A204.1 (cell line): ENCODE results near the gene KSR1.

ENCODE experiments used
- FAIRE-seq: peaks from 2 replicates; lab custom pipeline; 2012; peaks lifted over from hg19 to GRCh38; lab: Jason Lieb, UNC

The KSR1 gene

DNA sequence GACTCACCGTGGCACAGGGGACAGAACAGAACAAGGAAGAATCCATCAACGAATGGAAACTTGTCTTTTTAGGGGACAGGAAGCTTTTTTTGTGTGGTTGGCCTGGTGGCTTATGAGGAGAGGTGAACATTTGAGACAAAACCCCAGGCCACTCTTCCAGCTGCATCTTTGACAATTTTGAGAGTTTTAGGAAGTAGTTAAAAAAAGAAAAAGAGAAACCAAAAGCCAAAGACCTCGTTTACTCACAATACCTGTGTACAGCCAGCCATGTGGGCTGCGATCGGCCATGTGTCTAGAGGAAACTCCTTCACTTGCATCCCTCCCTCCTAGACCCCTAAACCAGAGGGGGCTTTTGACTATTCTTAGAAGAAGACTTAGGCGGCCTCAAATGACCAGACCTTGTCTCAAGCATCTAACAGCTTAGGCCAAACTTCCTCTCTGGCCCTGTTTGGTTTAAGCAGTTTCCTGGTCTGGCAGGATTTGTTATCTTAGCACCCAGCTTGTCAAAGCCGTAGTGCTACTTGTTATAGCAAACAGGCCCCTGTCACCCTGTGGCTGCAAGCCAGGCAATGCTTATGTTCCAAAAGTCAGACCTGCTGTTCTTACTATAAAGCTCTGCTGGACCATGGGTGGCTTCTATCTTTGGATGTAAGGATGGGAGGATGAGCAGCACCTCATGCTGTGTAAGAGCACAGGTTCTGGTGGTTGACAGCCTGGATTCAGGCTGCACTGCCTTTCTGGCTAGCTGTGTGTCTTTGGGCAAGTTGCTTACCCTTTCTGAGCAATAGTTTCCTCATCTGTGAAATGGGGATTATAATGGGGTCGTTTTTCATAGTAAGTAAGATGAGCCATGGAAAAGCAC lies 17.7 kb downstream of the KSR1 start:
- FAIRE-seq: no peak

DNA sequence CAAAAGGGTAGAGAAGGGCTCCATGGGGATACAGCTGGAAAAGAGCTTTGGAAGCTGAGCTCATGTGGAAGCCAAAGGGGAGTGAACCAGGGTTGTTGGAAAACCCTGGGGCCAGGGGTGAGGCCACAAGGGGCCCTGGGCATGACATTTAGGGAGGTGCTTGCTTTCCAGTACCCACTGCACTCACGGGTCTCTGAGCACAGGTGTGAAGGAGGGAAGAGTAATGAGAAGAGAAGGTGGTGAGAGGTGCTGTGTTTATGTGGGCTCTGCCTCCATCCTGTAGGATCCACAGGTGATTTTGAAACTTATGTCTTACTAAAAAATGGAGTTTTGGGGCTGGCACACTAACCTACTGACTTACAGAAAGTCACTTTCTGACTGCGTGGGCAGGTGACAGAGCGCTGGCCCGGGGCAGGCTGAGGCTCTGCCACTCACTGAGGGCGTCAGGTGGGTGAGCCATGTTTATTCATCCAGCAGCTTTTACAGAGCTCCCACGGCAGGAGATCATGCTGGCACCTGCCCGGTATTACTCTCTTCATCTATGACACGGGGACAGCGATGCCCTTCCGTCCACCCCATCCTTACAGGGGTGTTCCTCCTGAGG lies 18.9 kb downstream of the KSR1 start:
- no peak for FAIRE-seq

- FAIRE-seq: no peak
Measured at GRCh38 chr17:27475981-27476895, 20.0 kb downstream of the KSR1 start.

DNA sequence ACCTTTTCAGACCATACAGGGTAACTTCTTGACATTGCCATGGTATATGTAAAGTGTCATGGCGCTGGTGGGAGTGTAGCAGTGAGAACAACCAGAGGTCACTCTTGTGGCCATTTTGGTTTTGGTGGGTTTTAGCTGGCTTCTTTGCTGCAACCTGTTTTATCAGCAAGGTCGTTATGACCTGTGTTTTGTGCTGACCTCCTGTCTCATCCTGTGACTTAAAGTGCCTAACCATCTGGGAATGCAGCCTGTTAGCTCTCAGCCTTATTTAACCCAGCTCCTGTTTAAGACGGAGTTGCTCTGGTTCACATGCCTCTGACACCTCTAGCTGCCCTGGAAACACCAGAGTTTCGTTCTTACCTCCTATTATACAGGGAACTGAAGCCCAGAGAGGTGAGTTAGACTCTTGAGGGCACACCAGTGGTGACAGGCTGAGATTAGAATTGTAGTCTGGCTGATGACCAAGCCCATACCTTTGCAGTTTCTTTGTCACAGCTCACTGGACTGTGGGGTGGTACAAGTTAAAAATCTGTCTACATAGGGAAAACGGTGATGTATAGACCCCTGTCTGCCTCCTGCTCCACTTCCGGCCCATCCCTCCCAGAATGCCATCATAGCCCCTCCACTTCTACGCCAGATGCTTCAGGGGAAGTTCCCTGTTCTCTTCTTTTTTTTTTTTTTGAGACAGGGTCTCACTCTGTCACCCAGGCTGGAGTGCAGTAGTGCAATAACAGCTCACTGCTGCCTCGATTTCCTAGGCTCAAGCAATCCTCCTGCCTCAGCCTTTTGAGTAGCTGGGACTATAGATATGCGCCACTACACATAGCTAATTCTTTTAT lies 21.0 kb downstream of the KSR1 start:
- FAIRE-seq: no peak

GRCh38 chr17:27477971-27478684 lies 21.9 kb downstream of the KSR1 start:
- FAIRE-seq: no peak

- no peak for FAIRE-seq
Measured at GRCh38 chr17:27478901-27479538, 22.8 kb downstream of the KSR1 start.

DNA sequence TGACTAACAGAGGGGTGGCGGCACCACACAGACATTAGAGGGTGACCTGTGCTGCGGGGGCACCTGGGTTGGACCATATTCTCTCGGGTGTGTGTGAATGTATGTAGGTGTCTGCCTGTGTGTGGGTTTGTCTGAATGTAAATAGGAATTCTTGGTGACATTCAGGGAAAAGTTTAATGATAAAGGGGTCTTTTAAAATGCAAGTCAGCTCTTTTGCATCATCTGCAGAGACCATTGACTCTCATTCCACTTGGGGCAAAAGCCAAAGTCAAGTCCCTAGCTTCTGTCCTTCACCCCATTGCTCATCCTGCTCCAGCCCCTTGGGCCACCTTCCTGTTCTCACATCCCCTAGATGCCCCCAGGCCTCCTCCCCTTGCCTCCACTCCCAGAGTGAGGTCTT lies 23.6 kb downstream of the KSR1 start:
- no peak for FAIRE-seq

- FAIRE-seq: no peak
Measured at GRCh38 chr17:27480699-27481098, 24.5 kb downstream of the KSR1 start.

DNA sequence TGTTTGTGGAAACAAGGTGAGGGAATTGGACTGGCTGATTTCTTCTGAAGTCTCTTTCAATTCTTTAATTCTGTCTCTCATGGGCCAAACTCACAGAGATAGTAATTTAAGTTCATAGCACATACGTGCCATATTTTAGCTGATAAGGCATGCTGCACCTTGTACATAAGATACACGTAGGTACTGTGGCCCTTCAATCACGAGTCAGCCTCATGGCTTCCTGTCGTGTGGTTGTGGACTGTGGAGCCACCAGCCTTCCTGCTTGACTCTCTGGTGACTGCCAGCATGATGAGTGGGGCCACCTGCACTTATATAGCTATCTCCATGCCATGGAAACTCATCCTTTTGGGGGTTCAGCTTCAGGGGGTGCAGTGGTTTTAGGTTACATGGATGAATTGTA lies 25.1 kb downstream of the KSR1 start:
- no peak for FAIRE-seq

GRCh38 chr17:27485125-27485524 lies 28.9 kb downstream of the KSR1 start:
- FAIRE-seq: no peak

DNA sequence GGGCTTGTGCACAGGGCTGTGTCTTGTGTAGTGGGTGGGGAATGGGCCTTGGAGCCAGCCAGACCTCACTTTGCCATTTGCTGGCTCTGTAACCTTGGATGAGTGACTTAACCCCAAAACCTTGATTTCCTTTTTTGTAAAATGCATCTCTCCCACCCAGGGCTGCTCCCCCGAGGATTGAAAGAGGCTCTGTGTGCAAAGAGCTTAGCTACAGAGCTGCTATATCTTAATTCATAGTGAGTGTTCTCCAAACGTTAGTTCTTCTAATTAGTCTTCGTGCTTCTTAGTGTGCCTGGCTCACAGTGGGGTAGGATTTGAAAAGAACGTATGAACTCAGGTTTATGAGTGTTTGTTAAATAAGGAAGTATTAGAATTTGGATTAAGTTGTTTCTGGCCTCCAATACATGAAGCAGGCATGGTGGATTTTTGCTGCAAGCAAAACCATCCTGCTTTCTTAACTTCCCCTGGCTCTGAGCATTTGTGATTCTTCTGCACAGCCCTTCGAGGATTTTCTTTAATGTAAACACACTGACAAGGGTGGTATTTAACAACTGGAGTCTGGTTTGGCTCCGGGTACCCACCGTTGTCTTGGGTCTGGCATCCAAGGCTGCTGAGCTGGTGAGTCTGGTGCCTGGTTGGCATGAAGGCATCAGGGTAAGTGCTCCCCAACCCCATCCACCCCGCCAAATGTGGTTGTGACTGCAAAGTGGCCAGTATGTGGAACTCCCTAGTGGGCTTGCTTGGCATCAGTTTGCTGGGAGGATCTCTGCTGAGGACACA lies 29.7 kb downstream of the KSR1 start:
- no peak for FAIRE-seq

GRCh38 chr17:27486741-27487140 lies 30.5 kb downstream of the KSR1 start:
- FAIRE-seq: no peak

- no peak for FAIRE-seq
Measured at GRCh38 chr17:27488231-27488630, 32.0 kb downstream of the KSR1 start.

- no peak for FAIRE-seq
Measured at GRCh38 chr17:27489045-27489715, 32.9 kb downstream of the KSR1 start.

DNA sequence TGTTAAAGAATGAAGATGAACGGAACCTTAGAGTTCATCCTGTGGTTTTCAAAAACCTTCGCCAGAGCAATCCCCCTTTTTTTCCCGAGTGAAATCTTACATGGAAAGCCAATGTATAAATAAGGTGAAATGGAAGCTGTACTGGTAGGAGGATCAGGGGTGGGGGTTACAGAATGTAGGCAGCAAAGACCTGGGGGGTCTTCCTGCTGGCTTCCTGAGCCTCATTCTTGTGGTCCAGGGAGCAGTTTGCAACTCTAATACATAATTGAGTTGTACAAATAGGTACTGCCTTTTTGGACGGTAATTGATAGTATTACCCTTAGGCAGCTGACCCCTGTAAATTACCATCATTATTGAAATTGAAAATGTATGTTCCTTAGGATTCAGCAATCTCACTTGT lies 34.1 kb downstream of the KSR1 start:
- no peak for FAIRE-seq

GRCh38 chr17:27491713-27492190 lies 35.5 kb downstream of the KSR1 start:
- FAIRE-seq: no peak

- FAIRE-seq: no peak
Measured at GRCh38 chr17:27492470-27492869, 36.2 kb downstream of the KSR1 start.

GRCh38 chr17:27493088-27493487 lies 36.8 kb downstream of the KSR1 start:
- FAIRE-seq: no peak
